K562 (cell line): Measurements from ENCODE around the gene MBD2. TPM values are rescaled to one million over a fixed set of nuclear protein-coding genes. Genes with fewer than 3 reads are reported as not detected.

Experiments used
- ATAC-seq: fragments of 200-7000 bp; cut with Tn5 transposase; 3 replicates; pipeline ENCODE4 v1.9.1; 2020; ENCODE audit warnings: moderate library complexity
- BruUV-seq: library from RNA; stranded (reverse); fragments of 400-500 nt; replicated peaks from 2 replicates; lab custom pipeline; 2021; lab: Mats Ljungman, UMichigan
- CTCF ChIA-PET: fragments of 300-600 bp; formaldehyde crosslinking; extraction: SDS; loops from one replicate; lab custom pipeline; 2021; ENCODE audit warnings: low intra/inter-chr PET ratio; lab: Yijun Ruan, JAX
- POLR2A ChIA-PET: fragments of 300-600, 350-650 bp; sonication (Branson Sonifier 250); formaldehyde crosslinking; extraction: SDS; loops from one replicate; lab custom pipeline; 2021; ENCODE audit warnings: antibody characterized with exemption, inconsistent platforms; lab: Yijun Ruan, JAX
- DNase-seq, 4 experiments: peaks; one replicate each; pipeline versions ENCODE4 v3.0.0 to v3.0.0-alpha.2; 2011 to 2018; ENCODE audit warnings: low spot score in 3 of 4, mixed read lengths in 3 of 4; ENCODE audit errors: extremely low read depth in 1 of 4
- FAIRE-seq: peaks from 2 replicates; lab custom pipeline; 2011; peaks lifted over from hg19 to GRCh38; lab: Jason Lieb, UNC
- H2AFZ ChIP-seq: 2 replicates; pipeline ENCODE4 v1.6.0; 2011; ENCODE audit warnings: low read depth, low read length, control low read depth, inconsistent platforms
- H3K27ac ChIP-seq: fragments of 200-600 bp; 3 replicates; pipeline ENCODE4 v1.8.0; 2011; ENCODE audit warnings: low read depth, mild to moderate bottlenecking, control low read depth, inconsistent platforms, low read length, moderate library complexity, mixed read lengths; ENCODE audit errors: extremely low read depth
- H3K27me3 ChIP-seq, 2 experiments: fragments of 300-600 bp in 1 of 2; 2 replicates in 1 of 2; 3 replicates in 1 of 2; pipeline versions ENCODE4 v1.6.0 to v1.8.0; 2011; ENCODE audit warnings: inconsistent platforms in 2 of 2, low read length in 2 of 2, mild to moderate bottlenecking in 1 of 2, mixed read lengths in 1 of 2, moderate library complexity in 1 of 2; ENCODE audit not compliant: control insufficient read depth in 2 of 2, insufficient read depth in 2 of 2
- H3K36me3 ChIP-seq: fragments of 300-600 bp; 3 replicates; pipeline ENCODE4 v1.8.0; 2011; ENCODE audit warnings: mild to moderate bottlenecking, low read length, inconsistent platforms; ENCODE audit not compliant: control insufficient read depth, insufficient read depth
- H3K4me1 ChIP-seq, 2 experiments: fragments of 200-600 bp in 1 of 2; replicated peaks in 1 of 2; 2 replicates in 1 of 2; 3 replicates in 1 of 2; pipeline versions ENCODE4 v1.5.1 to v1.8.0; 2011; ENCODE audit warnings: inconsistent platforms in 2 of 2, low read length in 2 of 2, mild to moderate bottlenecking in 1 of 2, mixed read lengths in 1 of 2, moderate library complexity in 1 of 2; ENCODE audit not compliant: control insufficient read depth in 2 of 2, insufficient read depth in 2 of 2
- H3K4me2 ChIP-seq: 2 replicates; pipeline ENCODE4 v1.6.1; 2011; ENCODE audit warnings: low read length, control low read depth, inconsistent platforms, mixed read lengths; ENCODE audit not compliant: insufficient read depth
- H3K4me3 ChIP-seq: fragments of 200-600 bp; sonication (generic), shearing (Covaris generic); 2 replicates; pipeline ENCODE4 v1.5.1; 2016; ENCODE audit warnings: control low read depth, inconsistent platforms
- H3K79me2 ChIP-seq: fragments of 200-600 bp; 3 replicates; pipeline ENCODE4 v1.8.0; 2011; ENCODE audit warnings: low read length, inconsistent platforms; ENCODE audit not compliant: control insufficient read depth, insufficient read depth
- H3K9ac ChIP-seq, 2 experiments: 2 replicates each; pipeline versions ENCODE4 v1.6.0 to v1.6.1; 2011; ENCODE audit warnings: low read depth in 2 of 2, low read length in 2 of 2, control low read depth in 1 of 2, inconsistent platforms in 1 of 2, mild to moderate bottlenecking in 1 of 2, mixed read lengths in 1 of 2; ENCODE audit not compliant: insufficient read depth in 1 of 2
- H3K9me1 ChIP-seq: one replicate; pipeline ENCODE4 v1.6.0; 2011; ENCODE audit warnings: inconsistent platforms, mild to moderate bottlenecking, low read length, moderate library complexity; ENCODE audit not compliant: control insufficient read depth, insufficient read depth
- H3K9me3 ChIP-seq: replicated peaks from 2 replicates; pipeline ENCODE4 v1.5.1; 2011; ENCODE audit warnings: low read depth, low read length, inconsistent platforms; ENCODE audit not compliant: control insufficient read depth, insufficient read depth
- H4K20me1 ChIP-seq: replicated peaks from 2 replicates; pipeline ENCODE4 v1.6.1; 2011; ENCODE audit warnings: low read length, inconsistent platforms, mixed read lengths; ENCODE audit not compliant: control insufficient read depth, insufficient read depth
- HMGXB4 ChIP-seq: sonication (generic); formaldehyde crosslinking; IDR thresholded peaks from 2 replicates; pipeline ENCODE4 v1.8.1; 2023; ENCODE audit warnings: mild to moderate bottlenecking, missing genetic modification reagents
- MYNN ChIP-seq, 2 experiments: sonication (generic); formaldehyde crosslinking in 1 of 2; IDR thresholded peaks; 2 replicates each; pipeline versions ENCODE4 v1.5.0 to v1.6.1; 2016 to 2020; ENCODE audit warnings: antibody characterized with exemption in 1 of 2, missing genetic modification reagents in 1 of 2
- RUNX1 ChIP-seq: sonication (generic); IDR thresholded peaks from 2 replicates; pipeline ENCODE4 v1.6.1; 2016; ENCODE audit warnings: antibody characterized with exemption, low read depth
- SLC30A9 ChIP-seq: fragments of 250-450 bp; sonication (Bioruptor Pico); IDR thresholded peaks from 2 replicates; pipeline ENCODE4 v1.8.0; 2022; ENCODE audit warnings: mild to moderate bottlenecking, moderate library complexity
- SMARCA5 ChIP-seq: fragments of 450-650 bp; IDR thresholded peaks from 2 replicates; pipeline ENCODE4 v1.6.1; 2016
- ZFX ChIP-seq: sonication (generic); formaldehyde crosslinking; IDR thresholded peaks from 2 replicates; pipeline ENCODE4 v1.8.0; 2022; ENCODE audit warnings: mild to moderate bottlenecking, missing genetic modification reagents, moderate library complexity
- ZKSCAN3 ChIP-seq: fragments of 250-450 bp; sonication (Bioruptor Pico); IDR thresholded peaks from 2 replicates; pipeline ENCODE4 v1.4.0; 2020
- ZNF184 ChIP-seq: sonication (generic); formaldehyde crosslinking; IDR thresholded peaks from 2 replicates; pipeline ENCODE4 v1.5.0; 2020; ENCODE audit warnings: missing genetic modification reagents
- ZNF512 ChIP-seq: IDR thresholded peaks from 2 replicates; pipeline ENCODE4 v1.6.1; 2016; ENCODE audit warnings: missing genetic modification characterization, missing compliant biosample characterization
- WGBS: fragments of 100-300 bp; shearing (Covaris generic); methylation state at CpG from one replicate; pipeline ENCODE4 v1.1.6; 2016; ENCODE audit warnings: low coverage, mixed read lengths; ENCODE audit not compliant: insufficient coverage; ENCODE audit errors: missing lambda C conversion rate; 5-methylcytosine and 5-hydroxymethylcytosine counted together
- in situ Hi-C: fragments of 300-500 bp; cut with MboI; formaldehyde crosslinking; loops from 4 replicates; pipeline ENCODE4 v1.15.0; 2018; ENCODE audit warnings: inconsistent platforms, mixed read lengths
- intact Hi-C: fragments of 100-400 bp; cut with micrococcal nuclease; formaldehyde crosslinking; loops from 2 replicates; pipeline ENCODE4 v1.14.2; 2022
- polyA plus RNA-seq, 8 experiments: library from polyadenylated mRNA; depleted of rRNA in 4 of 8; stranded (reverse) in 5 of 8; unstranded in 3 of 8; fragments of >200 nt; fragmentation: Nextera tagmentation in 2 of 8; fragmentation: Illumina TruSeq in 1 of 8; extraction: Ambion mirVana in 2 of 8; extraction: Trizol in 1 of 8; gene quantifications; 2 replicates each; pipeline versions ENCODE4 v1.2.1 to v1.2.3, GENCODE V29; 2011 to 2014; ENCODE audit warnings: inconsistent platforms in 1 of 8, missing spikeins in 1 of 8
- total RNA-seq, 7 experiments: library from RNA; depleted of rRNA in 6 of 7; stranded (reverse); fragments of >200 nt in 6 of 7; fragmentation: Illumina TruSeq in 2 of 7; extraction: Trizol in 2 of 7; gene quantifications; 2 replicates each; pipeline versions ENCODE4 v1.2.1 to v1.2.3, GENCODE V29; 2011 to 2021; ENCODE audit warnings: low replicate concordance in 1 of 7

The MBD2 gene
- total and polyA plus RNA-seq, 9 of the 15 experiments (the other 6 are each of a cell fraction or from before 2014, with no cell fraction given): 4.4 to 40.2 (median 13.9) TPM

GRCh38 chr18:54240629-54241107, 16.2 kb upstream of the MBD2 start:
- no peaks in the 10 kb centered on the region for H3K9me3 ChIP-seq
- no peaks in the 10 kb centered on the region for H4K20me1 ChIP-seq
- H3K27me3 ChIP-seq: no peaks in the 10 kb centered on the region
- H3K9ac ChIP-seq: no peak overlapping the region
- ChIA-PET POLR2A (interaction anchor here (0.8 kb wide), 1 partner anchor 11 kb away, joined by 3 read pairs; no protein-coding TSS in a partner anchor), CTCF (no interaction called here)
- intact Hi-C loops: no loop called here
- TF ChIP-seq SLC30A9 (no peak), ZFX (CRISPR knock-in tag) (no peak), ZNF184 (CRISPR knock-in tag) (no peak), SMARCA5 (no peak), RUNX1 (no peak), ZNF512 (tag) (no peak), MYNN (IDR thresholded peaks at IDR 0.05) (no peak), MYNN (CRISPR knock-in tag; IDR thresholded peaks at IDR 0.05) (no peak), ZKSCAN3 (no peak), HMGXB4 (CRISPR knock-in tag) (no peak)
- H3K4me3 ChIP-seq: no peak overlapping the region
- in situ Hi-C loops: no loop called here
- DNase-seq (no peak), ATAC-seq (no peak), FAIRE-seq (no peak)
- BruUV-seq: no TSS peak
- no peaks in the 10 kb centered on the region for H3K79me2 ChIP-seq
- H3K4me1 ChIP-seq: peaks cover 0 to 7% of the 10 kb centered on the region in 2 experiments; a peak in 3 of 5 replicates
- WGBS: 83% methylated on average over 7 of the region's 13 CpGs
- H3K36me3 ChIP-seq: no peaks in the 10 kb centered on the region
- H3K27ac ChIP-seq: no peak overlapping the region
- no peak overlapping the region for H3K4me2 ChIP-seq
- no peak overlapping the region for H2AFZ ChIP-seq
- H3K9me1 ChIP-seq: no peaks in the 10 kb centered on the region
